Measurements from ENCODE around the gene MIEF2. TPM values are rescaled to one million over a fixed set of nuclear protein-coding genes. Genes with fewer than 3 reads are reported as not detected.

MIEF2 gene
- total RNA-seq, 4 donors from 2014 or later = 19.3 to 45.2 (median 34.3) TPM

DNA sequence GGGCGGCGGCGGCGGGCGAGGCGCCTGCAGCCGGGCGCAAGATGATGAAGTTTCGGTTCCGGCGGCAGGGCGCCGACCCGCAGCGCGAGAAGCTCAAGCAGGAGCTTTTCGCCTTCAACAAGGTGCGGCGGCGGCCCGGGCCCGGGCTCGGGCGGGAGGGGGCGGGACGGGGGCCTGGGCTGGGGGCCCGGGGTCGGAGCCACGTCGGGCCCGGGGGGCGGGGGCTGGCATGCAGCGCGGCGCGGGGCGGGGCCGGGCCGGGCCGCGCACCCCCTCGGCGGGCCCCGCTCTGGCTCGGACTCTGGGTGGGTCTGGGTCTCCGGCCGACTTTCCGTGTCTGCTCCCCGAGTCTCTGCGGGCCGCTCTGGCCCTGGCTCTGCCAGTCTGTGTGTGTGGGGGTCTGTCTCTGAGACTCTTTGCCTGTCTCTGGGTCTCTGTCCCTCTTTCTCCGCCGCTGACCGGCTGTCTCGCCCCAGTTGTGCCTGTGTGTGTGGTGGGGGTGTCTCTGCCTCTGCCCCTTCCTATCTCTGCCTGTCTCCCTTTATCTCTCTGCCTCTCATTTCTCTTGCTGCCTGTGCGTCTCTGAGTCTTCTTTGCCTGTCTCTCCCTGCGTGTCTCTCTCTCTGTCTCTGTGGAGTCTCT, 34.7 kb upstream of the MIEF2 start:
- Histone ChIP-seq H3K4me1 (peaks cover 16 to 17% of the 10 kb centered on the region in 2 donors), H3K27ac (peak overlapping the region; percentile 32 to 65 (median 62)), H3K4me3 (peak overlapping the region; percentile 48 to 78 (median 62)), H3K36me3 (no peaks in the 10 kb centered on the region), H3K9me3 (no peaks in the 10 kb centered on the region), H3K27me3 (no peaks in the 10 kb centered on the region)
- ATAC-seq = peak; percentile 21 to 27
- intact Hi-C loops (cut with DNase I; ENCODE audit: low total_unique reads) = loop anchor here (1.0 to 2.0 kb wide), 3 partner anchors 35 to 90 kb away; partner anchors contain the start of genes ALKBH5, MIEF2 and SMCR8
- no peak for TF ChIP-seq POLR2A (IDR thresholded peaks at IDR 0.05)
- TF ChIP-seq, protein P1, sequence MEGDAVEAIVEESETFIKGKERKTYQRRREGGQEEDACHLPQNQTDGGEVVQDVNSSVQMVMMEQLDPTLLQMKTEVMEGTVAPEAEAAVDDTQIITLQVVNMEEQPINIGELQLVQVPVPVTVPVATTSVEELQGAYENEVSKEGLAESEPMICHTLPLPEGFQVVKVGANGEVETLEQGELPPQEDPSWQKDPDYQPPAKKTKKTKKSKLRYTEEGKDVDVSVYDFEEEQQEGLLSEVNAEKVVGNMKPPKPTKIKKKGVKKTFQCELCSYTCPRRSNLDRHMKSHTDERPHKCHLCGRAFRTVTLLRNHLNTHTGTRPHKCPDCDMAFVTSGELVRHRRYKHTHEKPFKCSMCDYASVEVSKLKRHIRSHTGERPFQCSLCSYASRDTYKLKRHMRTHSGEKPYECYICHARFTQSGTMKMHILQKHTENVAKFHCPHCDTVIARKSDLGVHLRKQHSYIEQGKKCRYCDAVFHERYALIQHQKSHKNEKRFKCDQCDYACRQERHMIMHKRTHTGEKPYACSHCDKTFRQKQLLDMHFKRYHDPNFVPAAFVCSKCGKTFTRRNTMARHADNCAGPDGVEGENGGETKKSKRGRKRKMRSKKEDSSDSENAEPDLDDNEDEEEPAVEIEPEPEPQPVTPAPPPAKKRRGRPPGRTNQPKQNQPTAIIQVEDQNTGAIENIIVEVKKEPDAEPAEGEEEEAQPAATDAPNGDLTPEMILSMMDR (IDR thresholded peaks at IDR 0.05 in 4 of 5, conservative IDR thresholded peaks at IDR 0.05 in 1 of 5) = no peak
- in situ Hi-C loops (cut with MboI; ENCODE audit: low sequenced_read_pairs in 4 of 4) = loop anchor here in 1 of 4 donors (10.0 kb wide), 1 partner anchor 89 kb away; the partner anchor contains the start of genes SMCR8 and TOP3A
- DNase-seq = no peak

DNA sequence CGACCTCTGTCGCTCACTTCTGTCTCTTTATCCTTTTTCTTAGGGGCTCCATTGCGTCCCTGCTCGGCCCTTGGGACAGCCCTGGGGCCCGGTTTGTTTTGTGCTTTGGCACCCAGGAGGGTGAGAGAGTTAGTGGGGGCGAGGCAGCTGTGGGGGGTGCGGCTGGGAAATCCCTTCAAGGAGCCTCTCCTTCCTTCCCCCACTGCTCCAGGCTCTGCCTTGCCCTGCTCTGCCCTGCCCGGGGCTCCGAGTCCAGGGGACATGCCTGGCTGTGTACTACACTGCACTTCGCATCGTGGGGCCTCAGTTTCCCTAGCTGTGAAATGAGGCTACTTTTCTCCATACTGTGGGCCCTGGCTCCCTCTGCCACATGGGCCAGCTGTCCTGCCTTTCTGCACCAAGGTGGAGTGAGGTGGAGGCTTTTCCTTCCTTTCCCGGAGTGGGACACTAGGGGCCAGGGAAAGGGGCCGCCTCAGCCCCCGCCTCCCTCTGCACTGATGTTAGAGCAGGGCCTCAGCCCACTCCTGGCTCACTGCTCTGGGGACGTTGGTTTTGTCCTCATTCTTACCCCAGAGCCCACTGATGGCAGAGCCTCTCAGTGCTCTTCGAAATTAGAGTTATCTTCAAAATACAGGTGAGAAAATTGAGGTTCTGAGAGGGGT, 34.0 kb upstream of the MIEF2 start:
- Histone ChIP-seq H3K4me1 (peaks cover 16 to 17% of the 10 kb centered on the region in 2 donors), H3K27ac (peak overlapping the region; percentile 32 to 65 (median 62)), H3K36me3 (no peaks in the 10 kb centered on the region), H3K27me3 (no peaks in the 10 kb centered on the region), H3K9me3 (no peaks in the 10 kb centered on the region), H3K4me3 (peak overlapping the region; percentile 48 to 78 (median 62))
- no peak for TF ChIP-seq POLR2A (IDR thresholded peaks at IDR 0.05)
- TF ChIP-seq, protein P1 (IDR thresholded peaks at IDR 0.05 in 4 of 5, conservative IDR thresholded peaks at IDR 0.05 in 1 of 5) = no peak
- DNase-seq = no peak
- in situ Hi-C loops (cut with MboI; ENCODE audit: low sequenced_read_pairs in 4 of 4) = loop anchor here in 1 of 4 donors (10.0 kb wide), 1 partner anchor 88 kb away; the partner anchor contains the start of genes SMCR8 and TOP3A
- ATAC-seq = no peak
- intact Hi-C loops (cut with DNase I; ENCODE audit: low total_unique reads) = no loop called here

DNA sequence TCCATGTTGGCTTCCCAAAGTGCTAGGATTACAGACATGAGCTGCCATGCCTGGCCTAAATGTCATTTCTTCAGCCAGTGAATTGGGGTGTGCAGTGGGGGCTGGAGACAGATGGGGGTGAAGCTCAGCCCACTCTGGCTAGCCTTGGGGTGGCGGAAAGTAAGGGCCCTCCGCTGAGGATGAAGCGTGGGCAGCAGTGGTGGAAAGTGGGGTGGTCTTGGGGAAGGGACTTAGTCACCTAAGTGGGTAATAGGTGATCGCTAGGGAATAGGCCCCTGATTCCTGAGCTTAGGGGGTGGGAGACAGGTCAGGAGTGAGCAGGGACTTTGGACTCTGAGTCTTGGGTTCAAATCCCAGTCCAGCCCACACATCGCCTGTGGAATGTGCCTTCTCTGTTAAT, 32.8 kb upstream of the MIEF2 start:
- intact Hi-C loops (cut with DNase I; ENCODE audit: low total_unique reads) = no loop called here
- DNase-seq = no peak
- no peaks in the 10 kb centered on the region for H3K27me3 ChIP-seq
- no peaks in the 10 kb centered on the region for H3K36me3 ChIP-seq
- in situ Hi-C loops (cut with MboI; ENCODE audit: low sequenced_read_pairs in 4 of 4) = loop anchor here in 1 of 4 donors (10.0 kb wide), 1 partner anchor 87 kb away; the partner anchor contains the start of genes SMCR8 and TOP3A
- no peak for ATAC-seq
- H3K27ac ChIP-seq = no peak overlapping the region
- H3K4me3 ChIP-seq = no peak overlapping the region
- TF ChIP-seq, protein P1 (IDR thresholded peaks at IDR 0.05 in 4 of 5, conservative IDR thresholded peaks at IDR 0.05 in 1 of 5) = no peak
- TF ChIP-seq POLR2A (IDR thresholded peaks at IDR 0.05) = no peak
- peaks cover 16 to 17% of the 10 kb centered on the region in 2 donors for H3K4me1 ChIP-seq
- no peaks in the 10 kb centered on the region for H3K9me3 ChIP-seq

DNA sequence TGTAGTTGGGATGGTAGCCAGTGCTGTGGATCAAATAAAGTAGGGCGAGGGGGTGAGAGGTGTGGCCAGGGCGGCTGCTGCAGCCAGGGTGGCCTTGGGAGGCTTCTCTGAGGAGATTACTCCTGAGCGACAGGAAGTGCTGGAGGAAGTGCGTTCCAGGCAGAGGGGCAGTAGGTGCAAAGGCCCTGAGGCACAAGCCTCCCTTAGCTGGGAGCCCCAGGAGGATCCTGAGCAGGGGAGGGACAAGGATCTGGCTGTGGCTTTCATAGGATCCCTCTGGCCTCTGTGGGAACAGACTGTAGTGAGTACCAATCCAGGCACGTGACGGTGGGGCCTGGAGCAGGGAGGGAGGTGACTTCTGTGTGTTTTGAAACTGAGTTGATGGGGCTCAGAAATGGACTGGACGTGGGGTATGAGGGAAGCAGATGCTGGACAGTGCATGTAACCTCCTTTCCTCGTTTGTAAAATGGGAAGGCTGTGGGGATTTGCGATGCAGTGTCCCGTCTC, 32.2 kb upstream of the MIEF2 start:
- Histone ChIP-seq H3K4me1 (peaks cover 16 to 17% of the 10 kb centered on the region in 2 donors), H3K4me3 (no peak overlapping the region), H3K27ac (no peak overlapping the region), H3K36me3 (no peaks in the 10 kb centered on the region), H3K9me3 (no peaks in the 10 kb centered on the region), H3K27me3 (no peaks in the 10 kb centered on the region)
- intact Hi-C loops (cut with DNase I; ENCODE audit: low total_unique reads) = no loop called here
- TF ChIP-seq POLR2A (IDR thresholded peaks at IDR 0.05) = no peak
- TF ChIP-seq, protein P1 (IDR thresholded peaks at IDR 0.05 in 4 of 5, conservative IDR thresholded peaks at IDR 0.05 in 1 of 5) = no peak
- ATAC-seq (no peak), DNase-seq (no peak)
- in situ Hi-C loops (cut with MboI; ENCODE audit: low sequenced_read_pairs in 4 of 4) = loop anchor here in 1 of 4 donors (10.0 kb wide), 1 partner anchor 87 kb away; the partner anchor contains the start of genes SMCR8 and TOP3A

Data from gastrocnemius medialis (tissue), 4 donors.